ENCODE results near the gene YIPF7. TPM values are rescaled to one million over a fixed set of nuclear protein-coding genes. Genes with fewer than 3 reads are reported as not detected.

Gene YIPF7
- polyA plus RNA-seq, 4 donors = 0.09 TPM; not detected in 3

DNA sequence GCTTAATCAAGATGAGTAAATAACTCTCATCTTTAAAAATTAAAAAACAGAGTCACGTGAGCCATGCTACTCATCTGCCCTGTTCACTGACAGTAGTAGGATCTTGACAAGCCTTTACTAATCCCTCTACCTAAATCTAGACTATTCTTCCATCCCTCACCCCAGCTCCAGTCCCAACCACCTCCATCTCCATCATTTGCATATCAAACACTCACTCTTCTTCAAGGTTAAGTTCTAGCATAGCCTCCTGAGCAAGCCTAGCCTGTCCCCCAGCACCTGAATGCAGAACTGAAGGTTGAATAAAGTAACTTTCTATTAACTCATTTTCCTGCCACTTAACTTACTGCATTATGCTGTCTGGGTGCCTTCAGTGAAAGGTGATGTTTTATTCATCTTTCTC, 72.5 kb downstream of the YIPF7 start:
- no peak overlapping the region for H3K4me3 ChIP-seq (ENCODE audit: low read depth in 1 of 3, low read length in 3 of 3)
- no peaks in the 10 kb centered on the region for H3K36me3 ChIP-seq (ENCODE audit: control insufficient read depth in 3 of 3, insufficient read depth in 2 of 3, low read depth in 1 of 3, low read length in 3 of 3)
- no peaks in the 10 kb centered on the region for H3K27me3 ChIP-seq (ENCODE audit: control insufficient read depth in 3 of 3, insufficient read depth in 3 of 3, low read length in 3 of 3)
- FAIRE-seq (no peak), DNase-seq (no peak)
- 0% methylated on average over 1 of the region's 1 CpG for WGBS, 3 donors
- peaks cover 0 to 3% of the 10 kb centered on the region in 2 donors for H3K9me3 ChIP-seq (ENCODE audit: control insufficient read depth in 2 of 2, insufficient read depth in 1 of 2, low read depth in 1 of 2, low read length in 1 of 2)
- no peak overlapping the region for H3K27ac ChIP-seq (ENCODE audit: low read depth in 1 of 3, low read length in 2 of 3)
- H3K4me1 ChIP-seq (ENCODE audit: control insufficient read depth in 3 of 3, insufficient read depth in 2 of 3, low read depth in 1 of 3, low read length in 2 of 3) = no peaks in the 10 kb centered on the region

Other genes with a start within 250 kb of the YIPF7 start
- gene KCTD8, start 202.8 kb downstream of the YIPF7 start, polyA plus RNA-seq = under 1 TPM in 1 of 4 donors, not detected in 3; 0.07 TPM
- 10 to 100 TPM; 13.5 to 29.3 (median 15.0) TPM for gene GUF1, start 26.8 kb upstream of the YIPF7 start, polyA plus RNA-seq
- 10 to 100 TPM in 1 of 4 donors, 1 to 10 TPM in 3; 6.5 to 14.5 (median 8.7) TPM for gene GNPDA2, start 74.9 kb upstream of the YIPF7 start, polyA plus RNA-seq